GM19238 (cell line): ENCODE measurements around the gene DEFB129.
A peak's percentile ranks its signal among the peaks of the same experiment; 100 is the strongest.
"Not testable (repeated sequence)": the region's sequence is repeated elsewhere in the genome, so short reads cannot be mapped to it uniquely, and the experiment has no call there.

ENCODE experiments used
- DNase-seq: peaks from one replicate; pipeline ENCODE4 v3.0.0; 2011; ENCODE audit warnings: low spot score; ENCODE audit not compliant: insufficient read length

DEFB129 gene

GRCh38 chr20:252801-253200, 25.7 kb downstream of the DEFB129 start:
- DNase-seq, result no peak

DNA sequence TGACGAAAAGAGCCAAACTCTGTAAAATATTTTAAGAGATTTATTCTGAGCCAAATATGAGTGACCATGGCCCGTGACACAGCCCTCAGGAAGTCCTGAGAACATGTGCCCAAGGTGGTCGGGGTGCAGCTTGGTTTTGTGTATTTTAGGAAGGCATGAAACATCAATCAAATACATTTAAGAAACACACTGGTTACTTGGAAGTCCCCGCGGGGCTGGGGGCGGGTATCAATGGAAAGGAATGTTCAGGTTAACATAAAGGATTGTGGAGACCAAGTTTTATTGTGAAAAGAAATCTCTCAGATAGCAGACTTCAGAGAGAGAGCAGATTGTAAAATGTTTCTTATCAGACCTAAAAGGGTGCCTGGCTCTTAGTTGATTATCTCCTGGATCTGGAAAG, 26.4 kb downstream of the DEFB129 start:
- not testable (repeated sequence) for DNase-seq

DNA sequence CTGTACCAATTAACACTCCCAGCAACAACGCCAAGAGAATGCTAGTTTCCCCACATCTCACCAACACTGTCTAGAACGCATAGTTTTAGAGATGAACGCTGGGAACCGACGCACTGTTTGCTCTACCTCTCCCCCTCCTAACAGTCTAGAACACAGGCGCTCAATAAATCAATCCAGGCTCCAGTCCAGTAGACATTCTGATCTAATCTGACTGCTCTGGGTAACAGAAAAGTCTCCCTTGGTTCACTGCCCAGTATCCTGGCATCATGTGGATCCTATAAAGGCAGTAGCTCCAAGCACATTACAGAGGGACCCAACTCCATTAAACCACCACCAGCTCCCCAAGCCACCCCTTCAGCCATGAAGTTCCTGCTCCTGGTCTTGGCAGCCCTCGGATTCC, 30.4 kb downstream of the DEFB129 start, which contains the start of gene DEFB132:
Gene DEFB132, plus strand, starts transcription at position 306 of the 400 bp plus-strand sequence. Its CDS starts 55 bp downstream, at position 361.
- no peak for DNase-seq

- DNase-seq, result no peak
Measured at GRCh38 chr20:258269-258858, 31.3 kb downstream of the DEFB129 start.

GRCh38 chr20:258963-259362, 31.9 kb downstream of the DEFB129 start:
- DNase-seq, result no peak

DNA sequence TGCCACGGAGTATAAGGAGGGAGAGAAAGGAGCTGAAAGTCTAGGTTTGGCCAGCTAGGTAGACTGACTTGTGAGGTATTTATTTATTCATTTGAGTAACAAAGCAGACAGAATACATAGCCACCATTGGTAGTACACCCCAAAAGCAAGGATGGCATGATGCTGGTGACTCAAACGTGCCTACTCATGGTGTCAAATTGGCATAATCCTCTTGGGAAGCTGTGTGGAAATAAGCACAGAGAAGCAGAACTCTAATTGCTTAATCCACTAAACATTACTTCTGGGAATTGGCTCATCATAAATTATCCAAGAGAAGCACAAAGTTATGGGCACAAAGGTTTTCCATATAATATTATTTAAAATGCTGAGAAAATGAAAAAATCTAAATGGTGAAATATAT, 32.9 kb downstream of the DEFB129 start:
- no peak for DNase-seq

DNA sequence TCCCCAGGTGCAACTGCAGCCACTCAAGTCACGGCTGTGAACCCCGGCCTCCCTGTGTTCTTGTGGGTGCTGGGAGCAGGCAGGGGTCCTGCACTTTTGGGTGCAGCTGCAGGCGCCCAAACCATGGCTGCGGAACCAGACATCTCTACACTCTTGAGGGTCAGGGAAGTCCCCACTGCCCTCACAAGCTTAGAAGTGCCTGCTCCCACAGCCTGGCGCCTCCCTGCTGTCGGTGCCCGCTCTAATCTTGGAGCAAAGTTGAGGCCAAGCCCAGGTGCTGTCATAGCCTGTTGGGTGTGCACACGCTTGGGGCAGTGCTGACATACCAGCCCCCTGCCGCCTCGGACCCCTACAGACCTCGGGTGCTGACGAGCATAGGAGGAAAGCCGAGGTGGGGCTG, 36.6 kb downstream of the DEFB129 start:
- no peak for DNase-seq

- peak; percentile 84 for DNase-seq
Measured at GRCh38 chr20:266596-267562, 39.8 kb downstream of the DEFB129 start.

GRCh38 chr20:270517-270916, 43.5 kb downstream of the DEFB129 start:
- DNase-seq, result no peak

GRCh38 chr20:271069-271468, 44.0 kb downstream of the DEFB129 start:
- no peak for DNase-seq

- no peak for DNase-seq
Measured at GRCh38 chr20:271528-271927, 44.5 kb downstream of the DEFB129 start.

- no peak for DNase-seq
Measured at GRCh38 chr20:272718-273117, 45.7 kb downstream of the DEFB129 start.

DNA sequence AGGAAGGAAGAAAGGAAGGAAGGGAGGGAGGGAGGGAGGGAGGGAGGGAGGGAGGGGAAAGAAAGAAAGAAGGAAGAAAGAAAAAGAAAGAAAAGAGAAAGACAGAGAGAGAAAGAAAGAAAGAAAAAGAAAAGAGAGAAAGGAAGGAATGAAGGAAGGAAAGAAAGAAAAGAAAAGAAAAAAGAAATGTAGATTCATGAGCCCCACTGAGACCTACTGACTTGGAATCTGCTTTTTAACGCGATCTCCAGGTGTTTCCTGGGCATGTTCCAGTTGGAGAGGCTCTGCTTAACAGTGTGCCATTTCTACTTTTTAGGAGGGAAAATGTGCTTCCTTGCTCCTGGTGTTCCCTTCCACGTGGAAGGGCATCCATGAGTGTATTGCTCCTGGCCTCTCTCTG, 46.8 kb downstream of the DEFB129 start:
- no peak for DNase-seq

- DNase-seq, result no peak
Measured at GRCh38 chr20:275791-276190, 48.7 kb downstream of the DEFB129 start.

DNA sequence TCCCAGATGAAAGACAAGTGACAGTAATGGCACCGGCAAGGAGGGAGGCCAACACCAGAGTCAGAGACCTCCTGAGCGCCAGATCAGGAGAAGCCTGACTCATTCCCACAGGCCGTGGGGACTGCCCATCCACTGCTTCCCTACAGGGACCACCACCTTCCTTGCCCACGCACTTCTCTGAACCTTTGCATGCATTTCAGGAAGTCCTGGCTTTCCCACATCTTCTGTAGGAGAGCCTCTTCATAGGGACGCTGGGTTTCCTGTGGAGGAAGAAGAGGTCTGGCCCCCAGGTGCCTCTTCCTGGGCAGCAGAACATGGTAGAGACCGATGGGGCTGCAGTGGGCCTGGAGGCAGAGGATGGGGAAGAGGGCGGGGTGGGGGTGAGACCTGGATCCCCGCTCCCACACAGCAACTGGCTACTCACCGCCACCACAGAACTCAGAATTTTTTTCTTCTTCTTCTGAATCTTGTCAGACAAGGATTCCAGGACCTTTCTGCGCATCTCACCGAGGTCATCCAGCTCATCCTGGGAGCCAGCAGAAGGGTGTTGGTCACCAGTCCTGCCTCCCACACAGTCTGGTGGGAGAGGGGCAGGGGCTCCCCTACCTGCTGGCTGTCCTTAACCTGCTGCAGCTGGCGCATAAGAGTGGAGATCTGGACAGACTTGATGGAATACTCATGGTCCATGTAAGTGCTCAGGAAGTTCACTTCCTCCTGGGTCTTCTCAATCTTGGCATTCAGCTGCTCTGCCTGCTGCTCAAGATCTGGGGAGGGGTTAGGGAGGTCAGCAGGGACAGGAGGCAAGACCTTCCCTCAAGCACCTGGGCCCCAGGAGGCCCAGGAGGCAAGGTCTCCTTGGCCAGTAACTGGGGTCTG, 49.8 kb downstream of the DEFB129 start:
- DNase-seq, result no peak

DNA sequence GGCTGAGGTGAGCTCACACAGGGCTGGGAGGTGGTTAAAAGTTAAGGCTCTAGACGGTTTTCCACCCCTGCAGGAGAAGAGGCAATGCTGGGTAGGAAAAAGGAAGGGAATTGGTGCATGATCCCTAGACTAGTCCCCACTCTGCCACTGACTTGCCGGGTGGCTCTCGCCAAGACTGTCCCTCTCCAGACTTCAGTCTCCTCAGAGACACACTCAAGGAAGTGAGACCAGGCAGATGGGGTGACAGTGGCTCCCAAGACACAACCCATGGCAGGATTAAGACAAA, 50.4 kb downstream of the DEFB129 start:
- no peak for DNase-seq

- no peak for DNase-seq
Measured at GRCh38 chr20:278181-278580, 51.1 kb downstream of the DEFB129 start.

DNA sequence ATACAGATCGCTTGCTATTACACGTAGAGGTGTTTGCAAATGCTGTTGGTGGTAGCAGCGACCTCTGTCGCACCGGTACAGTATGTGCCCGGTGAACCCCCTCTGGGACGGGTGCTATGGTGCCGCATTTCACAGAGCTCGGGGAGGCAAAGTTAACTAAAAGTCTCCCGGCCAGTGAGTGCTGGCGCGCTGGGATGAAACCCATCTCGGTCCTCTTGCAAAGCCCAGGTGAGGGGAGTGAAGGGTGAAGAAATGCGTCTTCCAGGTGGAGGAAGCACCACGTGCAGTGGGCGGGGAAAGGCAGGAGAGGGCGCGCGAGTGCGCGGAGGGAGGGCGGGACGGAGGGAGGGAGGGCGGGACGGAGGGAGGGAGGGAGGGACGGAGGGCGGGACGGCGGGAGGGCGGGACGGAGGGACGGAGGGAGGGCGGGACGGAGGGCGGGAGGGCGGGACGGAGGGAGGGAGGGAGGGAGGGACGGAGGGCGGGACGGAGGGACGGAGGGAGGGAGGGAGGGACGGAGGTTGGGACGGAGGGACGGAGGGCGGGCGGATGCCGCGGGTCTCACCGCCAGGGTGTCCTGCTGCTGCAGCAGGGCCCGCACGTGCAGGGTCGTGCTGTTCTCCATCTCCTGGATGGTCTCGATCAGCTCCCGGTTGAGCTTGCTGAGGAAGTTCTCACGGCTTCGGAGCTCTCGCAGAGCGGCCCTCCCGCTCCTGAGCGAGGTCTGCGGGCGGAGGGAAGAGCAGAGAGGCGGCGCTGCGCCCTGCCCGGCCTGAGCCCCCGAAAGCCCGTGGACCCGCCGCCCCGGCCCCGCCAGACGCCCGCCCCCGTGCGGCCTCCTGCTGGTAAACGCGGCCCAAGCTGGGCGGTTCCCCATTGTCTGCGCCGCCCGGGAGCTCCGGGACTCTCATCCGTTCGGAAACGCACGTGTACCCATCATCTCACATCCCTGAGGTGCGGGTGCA, 51.8 kb downstream of the DEFB129 start:
- DNase-seq, result no peak
